Epithelial cell of proximal tubule (primary cell): ENCODE results near the gene TIMM10B. TPM values are rescaled to one million over a fixed set of nuclear protein-coding genes. Genes with fewer than 3 reads are reported as not detected.
"Not testable (repeated sequence)": the region's sequence is repeated elsewhere in the genome, so short reads cannot be mapped to it uniquely, and the experiment has no call there.

Source experiments
- DNase-seq: peaks from one replicate; pipeline ENCODE4 v3.0.0-alpha.2; 2011; ENCODE audit warnings: low read depth
- H3K4me3 ChIP-seq: 2 replicates; pipeline ENCODE4 v1.5.1; 2011; ENCODE audit warnings: low read depth, mild to moderate bottlenecking, low read length
- total RNA-seq: library from RNA; depleted of rRNA; stranded (reverse); fragments of >200 nt; gene quantifications from 2 replicates; pipeline ENCODE4 v1.2.3, GENCODE V29; 2015
- TF ChIP-seq, protein P1 (sequence below): conservative IDR thresholded peaks from 2 replicates; pipeline ENCODE4 v1.5.1; 2012; ENCODE audit warnings: low read depth, mild to moderate bottlenecking, low read length

TIMM10B gene
- total RNA-seq, 1 donor from 2014 or later, result 27.0 TPM

DNA sequence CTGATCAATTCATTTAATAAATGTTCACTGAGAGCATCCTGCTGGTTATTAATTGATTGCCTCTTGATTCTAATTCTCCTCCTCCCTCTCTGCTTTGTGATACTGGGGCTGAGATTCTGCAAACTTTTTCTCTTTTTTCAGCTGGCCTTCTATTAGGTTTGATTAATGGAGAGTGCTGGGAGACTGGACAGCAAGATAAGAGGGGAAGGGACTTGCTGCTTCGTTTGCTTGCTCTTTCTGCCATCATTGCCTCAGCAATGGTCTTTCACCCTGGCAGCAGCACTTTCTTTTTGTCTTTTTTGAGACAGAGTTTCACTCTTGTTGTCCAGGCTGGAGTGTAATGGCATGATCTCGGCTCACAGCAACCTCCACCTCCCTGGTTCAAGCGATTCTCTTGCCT is 22.9 kb downstream of the TIMM10B start:
- H3K4me3 ChIP-seq, result no peak overlapping the region
- DNase-seq, result no peak
- TF ChIP-seq, protein P1, sequence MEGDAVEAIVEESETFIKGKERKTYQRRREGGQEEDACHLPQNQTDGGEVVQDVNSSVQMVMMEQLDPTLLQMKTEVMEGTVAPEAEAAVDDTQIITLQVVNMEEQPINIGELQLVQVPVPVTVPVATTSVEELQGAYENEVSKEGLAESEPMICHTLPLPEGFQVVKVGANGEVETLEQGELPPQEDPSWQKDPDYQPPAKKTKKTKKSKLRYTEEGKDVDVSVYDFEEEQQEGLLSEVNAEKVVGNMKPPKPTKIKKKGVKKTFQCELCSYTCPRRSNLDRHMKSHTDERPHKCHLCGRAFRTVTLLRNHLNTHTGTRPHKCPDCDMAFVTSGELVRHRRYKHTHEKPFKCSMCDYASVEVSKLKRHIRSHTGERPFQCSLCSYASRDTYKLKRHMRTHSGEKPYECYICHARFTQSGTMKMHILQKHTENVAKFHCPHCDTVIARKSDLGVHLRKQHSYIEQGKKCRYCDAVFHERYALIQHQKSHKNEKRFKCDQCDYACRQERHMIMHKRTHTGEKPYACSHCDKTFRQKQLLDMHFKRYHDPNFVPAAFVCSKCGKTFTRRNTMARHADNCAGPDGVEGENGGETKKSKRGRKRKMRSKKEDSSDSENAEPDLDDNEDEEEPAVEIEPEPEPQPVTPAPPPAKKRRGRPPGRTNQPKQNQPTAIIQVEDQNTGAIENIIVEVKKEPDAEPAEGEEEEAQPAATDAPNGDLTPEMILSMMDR, result no peak

DNA sequence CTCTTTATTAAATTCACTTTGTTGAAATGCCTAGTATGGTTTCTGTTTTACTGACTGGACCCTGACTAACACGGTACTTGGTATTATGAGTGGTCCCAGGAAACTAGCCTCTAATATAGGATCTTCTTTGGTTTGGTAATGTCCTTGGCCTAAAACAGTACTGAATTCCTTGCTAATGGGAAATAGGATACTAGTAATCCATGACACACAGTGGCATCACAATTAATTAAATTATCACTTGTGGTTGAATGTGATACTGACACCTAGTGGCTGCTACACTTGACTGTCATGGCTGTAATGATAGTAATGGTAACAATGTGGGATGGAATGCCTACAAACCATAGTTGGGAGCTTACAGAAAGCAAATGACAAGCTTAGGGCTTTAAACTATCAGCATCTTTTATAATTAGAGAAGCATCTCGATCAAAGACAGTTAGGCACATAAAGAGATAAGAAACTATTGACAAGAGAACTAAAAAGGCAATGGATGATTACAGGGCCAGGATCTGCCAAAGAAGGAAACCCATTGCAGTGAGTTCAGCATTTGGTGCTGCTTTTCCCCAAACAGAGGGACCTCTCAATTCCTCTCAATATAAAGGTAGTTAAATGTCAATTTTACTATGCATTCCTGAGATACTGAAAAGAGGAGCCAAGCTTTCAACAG is 24.4 kb downstream of the TIMM10B start:
- TF ChIP-seq, protein P1, result peak; percentile 84
- peak; percentile 26 for DNase-seq
- H3K4me3 ChIP-seq, result no peak overlapping the region

DNA sequence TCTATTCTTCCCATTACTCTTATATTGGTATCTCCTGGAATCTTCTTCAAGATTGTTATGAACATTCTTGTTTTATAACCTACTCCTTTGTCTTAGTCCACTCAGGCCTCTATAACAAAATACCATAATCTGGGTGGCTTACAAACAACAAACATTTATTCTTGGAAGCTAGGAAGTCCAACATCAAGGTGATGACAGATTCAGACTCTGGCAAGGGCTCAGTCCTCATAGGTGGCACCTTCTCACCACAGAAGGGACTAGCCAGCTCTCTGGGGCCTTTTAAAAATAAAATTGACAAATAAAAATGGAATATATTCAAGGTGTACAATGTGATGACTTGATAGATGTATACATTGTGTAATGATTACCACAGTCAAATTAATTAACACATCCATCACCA is 35.6 kb downstream of the TIMM10B start:
- no peak for DNase-seq
- TF ChIP-seq, protein P1, result no peak
- H3K4me3 ChIP-seq, result no peak overlapping the region

DNA sequence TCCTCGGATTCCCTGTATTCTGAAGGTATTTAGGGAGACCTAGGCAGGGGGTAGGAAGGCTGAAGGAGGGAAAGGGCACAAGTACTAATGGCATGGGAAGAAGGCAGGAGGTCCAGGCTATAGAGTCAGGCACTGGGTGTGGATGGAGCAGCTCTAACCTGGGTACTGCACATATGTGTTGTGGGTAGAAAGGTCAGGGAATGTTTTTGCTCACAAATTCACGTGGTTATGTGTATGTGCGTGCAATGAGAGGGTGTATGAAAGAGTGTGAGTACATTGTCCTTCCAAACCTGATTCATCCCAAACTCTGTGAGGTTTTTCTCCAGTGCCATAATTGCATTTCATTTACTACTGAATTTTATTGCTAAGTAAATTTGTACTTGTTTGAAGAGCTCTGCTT is 39.0 kb downstream of the TIMM10B start:
- H3K4me3 ChIP-seq, result no peak overlapping the region
- DNase-seq, result no peak
- TF ChIP-seq, protein P1, result no peak

DNA sequence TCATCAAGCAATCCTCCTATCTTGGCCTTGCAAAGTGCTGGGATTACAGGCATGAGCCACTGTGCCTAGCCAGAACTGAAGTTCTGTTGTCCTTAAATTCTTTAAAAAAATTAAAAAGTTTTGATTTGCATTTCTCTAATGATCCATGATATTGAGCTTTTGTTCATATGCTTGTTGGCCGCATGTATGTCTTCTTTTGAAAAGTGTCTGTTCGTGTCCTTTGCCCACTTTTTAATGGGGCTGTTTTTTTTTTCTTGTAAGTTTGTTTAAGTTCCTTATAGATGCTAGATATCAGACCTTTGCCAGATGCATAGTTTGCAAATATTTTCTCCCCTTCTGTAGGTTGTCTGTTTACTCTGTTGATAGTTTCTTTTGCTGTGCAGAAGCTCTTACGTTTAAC is 40.6 kb downstream of the TIMM10B start:
- DNase-seq, H3K4me3 ChIP-seq: not testable (repeated sequence)

DNA sequence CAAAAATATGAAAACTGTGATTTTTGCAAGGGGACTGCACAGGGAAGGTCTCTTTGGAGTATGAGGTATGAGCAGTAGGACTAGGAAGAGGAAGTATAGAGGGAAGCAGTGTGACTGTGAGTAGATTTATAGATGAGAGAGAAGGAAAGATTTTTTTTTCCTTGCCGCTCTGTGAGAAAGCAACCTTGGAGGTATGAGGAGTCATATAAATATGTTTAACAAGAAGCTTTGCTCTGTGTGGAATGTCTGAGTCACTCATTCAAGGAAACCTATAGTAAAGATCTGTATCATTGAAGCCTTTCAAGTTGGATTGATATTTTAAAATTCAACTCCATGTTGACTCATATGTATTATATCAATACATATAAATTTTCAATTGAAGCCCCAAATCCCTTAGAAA is 42.0 kb downstream of the TIMM10B start:
- DNase-seq, result no peak
- no peak overlapping the region for H3K4me3 ChIP-seq

DNA sequence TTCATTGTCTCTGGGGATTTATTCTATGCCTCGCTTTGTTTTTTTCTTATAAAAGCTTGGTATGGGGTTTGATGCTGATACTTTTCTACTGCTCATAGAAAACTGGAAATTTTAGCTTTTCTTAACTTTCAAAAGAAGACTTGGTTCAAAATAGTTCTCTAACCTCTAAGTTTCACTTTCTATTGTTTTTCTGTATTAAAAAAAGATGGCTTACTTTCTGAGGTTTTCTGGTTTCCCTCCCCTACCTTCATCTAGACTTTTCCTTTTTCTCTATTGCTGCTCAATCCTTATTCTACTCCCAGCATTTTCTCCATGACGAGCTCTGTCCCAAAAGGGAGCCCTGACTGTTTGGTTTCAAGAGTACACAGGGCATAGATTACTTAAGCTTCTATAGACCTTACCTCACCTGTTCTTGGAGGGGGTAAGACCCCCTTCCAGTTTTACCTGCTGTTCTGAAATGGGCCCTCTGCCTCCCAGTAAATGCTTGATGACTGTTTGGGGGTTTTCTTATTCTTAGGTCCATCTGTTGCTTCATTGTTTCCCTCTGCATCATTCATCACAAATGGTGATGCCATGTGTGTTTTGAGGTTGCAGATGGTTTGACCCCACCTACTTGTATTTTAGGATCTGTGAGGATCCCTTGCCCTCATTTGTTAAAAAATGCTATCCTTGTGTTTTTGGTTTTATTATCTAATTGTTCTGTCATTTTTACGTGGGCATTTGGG is 45.3 kb downstream of the TIMM10B start:
- TF ChIP-seq, protein P1, result no peak
- DNase-seq, result no peak
- H3K4me3 ChIP-seq, result no peak overlapping the region

More for the DNA sequence above, 42.0 kb downstream of the TIMM10B start:
- TF ChIP-seq, protein P1, result no peak
